ENCODE data around the gene NEAT1. TPM values are rescaled to one million over a fixed set of nuclear protein-coding genes. Genes with fewer than 3 reads are reported as not detected.

NEAT1 gene
- total and polyA plus RNA-seq, 9 of the 15 experiments (the other 6 are each of a cell fraction or from before 2014, with no cell fraction given): 20.1 to 389 (median 62.8) TPM

DNA sequence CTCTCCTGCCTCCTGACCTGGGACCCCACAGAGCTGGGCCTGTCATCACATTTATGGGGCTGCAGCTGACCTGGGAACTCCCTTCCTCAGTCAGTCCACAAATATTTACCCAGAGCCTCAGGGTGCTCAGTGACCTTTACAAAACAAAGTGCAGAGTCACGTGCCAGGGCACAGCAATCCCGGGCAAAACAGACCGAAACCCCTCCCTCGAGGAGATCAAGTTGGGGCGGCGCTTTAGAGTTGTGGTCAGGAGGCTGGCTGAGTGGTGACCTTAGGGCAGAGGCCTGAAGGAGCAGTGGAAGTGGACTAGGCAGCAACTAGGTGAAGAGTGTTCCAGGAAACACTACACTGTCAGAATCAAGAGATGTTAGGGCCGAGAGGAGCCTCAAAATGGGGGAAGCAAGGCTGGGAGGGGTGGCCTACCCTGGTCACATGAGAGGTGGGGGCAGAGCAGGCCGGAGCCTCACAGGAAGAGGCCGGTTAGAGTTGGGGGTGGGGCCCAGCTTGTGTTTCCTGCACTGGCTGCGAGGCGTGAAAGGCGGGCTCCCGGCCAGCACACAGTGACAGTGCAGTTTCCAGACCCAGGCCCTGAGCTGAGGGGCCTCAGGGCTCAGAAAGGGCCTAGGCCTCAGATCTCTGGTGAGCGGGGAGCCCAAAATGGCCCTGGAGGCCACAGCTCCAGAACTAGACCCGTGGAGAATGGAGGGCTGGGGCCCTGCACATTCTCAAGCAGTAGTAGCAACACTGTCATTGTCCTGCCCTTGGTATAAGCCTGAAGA, 3.7 kb upstream of the NEAT1 start (continued):
- TF ChIP-seq ZFP36 (IDR thresholded peaks at IDR 0.05; ENCODE audit: low read depth, low read length, partially characterized antibody) (no peak), ZNF717 (CRISPR knock-in tag; IDR thresholded peaks at IDR 0.05) (no peak), PYGO2 (tag; IDR thresholded peaks at IDR 0.05) (no peak), RHOXF2B (CRISPR knock-in tag; conservative IDR thresholded peaks at IDR 0.05) (0 out of 2 replicates have a peak, but pooled peaks have one; percentile 80), MEF2D (tag; conservative IDR thresholded peaks at IDR 0.05; ENCODE audit: low read depth) (0 out of 2 replicates have a peak, but pooled peaks have one; percentile 11), SIRT6 (IDR thresholded peaks at IDR 0.05; ENCODE audit: low read depth, low read length) (no peak), BRD4 (IDR thresholded peaks at IDR 0.05) (peak; percentile 98), ZKSCAN8 (CRISPR knock-in tag; IDR thresholded peaks at IDR 0.05) (no peak), CHD2 (IDR thresholded peaks at IDR 0.05; ENCODE audit: low read depth, low read length) (no peak)
- TF ChIP-seq, protein P1, sequence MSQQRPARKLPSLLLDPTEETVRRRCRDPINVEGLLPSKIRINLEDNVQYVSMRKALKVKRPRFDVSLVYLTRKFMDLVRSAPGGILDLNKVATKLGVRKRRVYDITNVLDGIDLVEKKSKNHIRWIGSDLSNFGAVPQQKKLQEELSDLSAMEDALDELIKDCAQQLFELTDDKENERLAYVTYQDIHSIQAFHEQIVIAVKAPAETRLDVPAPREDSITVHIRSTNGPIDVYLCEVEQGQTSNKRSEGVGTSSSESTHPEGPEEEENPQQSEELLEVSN (IDR thresholded peaks at IDR 0.05; ENCODE audit: borderline replicate concordance in 1 of 2, extremely low read depth in 1 of 2, insufficient read depth in 1 of 2, insufficient read length in 1 of 2, low read depth in 1 of 2, low read length in 1 of 2, poor library complexity in 1 of 2, severe bottlenecking in 1 of 2): peak; percentile 68 to 84
- TF ChIP-seq, protein P2, sequence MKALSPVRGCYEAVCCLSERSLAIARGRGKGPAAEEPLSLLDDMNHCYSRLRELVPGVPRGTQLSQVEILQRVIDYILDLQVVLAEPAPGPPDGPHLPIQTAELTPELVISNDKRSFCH (CRISPR knock-in tag; IDR thresholded peaks at IDR 0.05): no peak; the same call in 1 of the 2 replicates
- TF ChIP-seq, protein P2 (tag; IDR thresholded peaks at IDR 0.05): peak; percentile 99
- TF ChIP-seq, protein P3, sequence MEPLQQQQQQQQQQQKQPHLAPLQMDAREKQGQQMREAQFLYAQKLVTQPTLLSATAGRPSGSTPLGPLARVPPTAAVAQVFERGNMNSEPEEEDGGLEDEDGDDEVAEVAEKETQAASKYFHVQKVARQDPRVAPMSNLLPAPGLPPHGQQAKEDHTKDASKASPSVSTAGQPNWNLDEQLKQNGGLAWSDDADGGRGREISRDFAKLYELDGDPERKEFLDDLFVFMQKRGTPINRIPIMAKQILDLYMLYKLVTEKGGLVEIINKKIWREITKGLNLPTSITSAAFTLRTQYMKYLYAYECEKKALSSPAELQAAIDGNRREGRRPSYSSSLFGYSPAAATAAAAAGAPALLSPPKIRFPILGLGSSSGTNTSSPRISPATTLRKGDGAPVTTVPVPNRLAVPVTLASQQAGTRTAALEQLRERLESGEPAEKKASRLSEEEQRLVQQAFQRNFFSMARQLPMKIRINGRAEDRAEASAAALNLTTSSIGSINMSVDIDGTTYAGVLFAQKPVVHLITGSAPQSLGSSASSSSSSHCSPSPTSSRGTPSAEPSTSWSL (CRISPR knock-in tag; IDR thresholded peaks at IDR 0.05; ENCODE audit: borderline replicate concordance): no peak
- TF ChIP-seq, protein P4, sequence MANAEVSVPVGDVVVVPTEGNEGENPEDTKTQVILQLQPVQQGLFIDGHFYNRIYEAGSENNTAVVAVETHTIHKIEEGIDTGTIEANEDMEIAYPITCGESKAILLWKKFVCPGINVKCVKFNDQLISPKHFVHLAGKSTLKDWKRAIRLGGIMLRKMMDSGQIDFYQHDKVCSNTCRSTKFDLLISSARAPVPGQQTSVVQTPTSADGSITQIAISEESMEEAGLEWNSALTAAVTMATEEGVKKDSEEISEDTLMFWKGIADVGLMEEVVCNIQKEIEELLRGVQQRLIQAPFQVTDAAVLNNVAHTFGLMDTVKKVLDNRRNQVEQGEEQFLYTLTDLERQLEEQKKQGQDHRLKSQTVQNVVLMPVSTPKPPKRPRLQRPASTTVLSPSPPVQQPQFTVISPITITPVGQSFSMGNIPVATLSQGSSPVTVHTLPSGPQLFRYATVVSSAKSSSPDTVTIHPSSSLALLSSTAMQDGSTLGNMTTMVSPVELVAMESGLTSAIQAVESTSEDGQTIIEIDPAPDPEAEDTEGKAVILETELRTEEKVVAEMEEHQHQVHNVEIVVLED (CRISPR knock-in tag; IDR thresholded peaks at IDR 0.05): no peak
- TF ChIP-seq, protein P5, sequence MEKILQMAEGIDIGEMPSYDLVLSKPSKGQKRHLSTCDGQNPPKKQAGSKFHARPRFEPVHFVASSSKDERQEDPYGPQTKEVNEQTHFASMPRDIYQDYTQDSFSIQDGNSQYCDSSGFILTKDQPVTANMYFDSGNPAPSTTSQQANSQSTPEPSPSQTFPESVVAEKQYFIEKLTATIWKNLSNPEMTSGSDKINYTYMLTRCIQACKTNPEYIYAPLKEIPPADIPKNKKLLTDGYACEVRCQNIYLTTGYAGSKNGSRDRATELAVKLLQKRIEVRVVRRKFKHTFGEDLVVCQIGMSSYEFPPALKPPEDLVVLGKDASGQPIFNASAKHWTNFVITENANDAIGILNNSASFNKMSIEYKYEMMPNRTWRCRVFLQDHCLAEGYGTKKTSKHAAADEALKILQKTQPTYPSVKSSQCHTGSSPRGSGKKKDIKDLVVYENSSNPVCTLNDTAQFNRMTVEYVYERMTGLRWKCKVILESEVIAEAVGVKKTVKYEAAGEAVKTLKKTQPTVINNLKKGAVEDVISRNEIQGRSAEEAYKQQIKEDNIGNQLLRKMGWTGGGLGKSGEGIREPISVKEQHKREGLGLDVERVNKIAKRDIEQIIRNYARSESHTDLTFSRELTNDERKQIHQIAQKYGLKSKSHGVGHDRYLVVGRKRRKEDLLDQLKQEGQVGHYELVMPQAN (IDR thresholded peaks at IDR 0.05; ENCODE audit: borderline replicate concordance): no peak

Data from K562 (cell line).